ENCODE data around the gene CARD11.

The CARD11 gene

DNA sequence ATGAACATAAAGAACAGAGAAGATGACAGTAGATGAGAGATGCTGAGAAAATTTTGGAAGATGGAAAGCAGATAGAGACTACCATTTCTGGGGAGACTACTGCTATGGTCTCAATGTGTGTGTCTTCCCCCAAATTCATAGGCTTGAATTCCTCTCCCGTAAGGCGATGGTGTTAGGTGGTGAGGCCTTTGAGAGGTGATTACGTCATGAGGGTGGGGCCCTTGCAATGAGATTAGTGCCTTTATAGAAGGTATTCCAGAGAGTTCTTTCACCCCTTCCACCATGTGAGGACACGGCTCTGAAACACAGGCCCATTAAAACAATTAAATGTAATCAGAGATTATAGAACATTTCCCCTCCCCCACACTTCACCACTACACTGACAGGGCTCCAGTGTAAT, 23.9 kb downstream of the CARD11 start:
- peak overlapping the region; percentile 11 for H3K27ac Mint-ChIP-seq
- H3K36me3 Mint-ChIP-seq (ENCODE audit: low read depth) = peaks cover 76% of the 10 kb centered on the region
- no peak overlapping the region for H3K4me3 Mint-ChIP-seq
- peaks cover 23% of the 10 kb centered on the region for H3K4me1 Mint-ChIP-seq (ENCODE audit: low read depth)
- H3K9me3 Mint-ChIP-seq = peaks cover 18% of the 10 kb centered on the region
- H3K27me3 Mint-ChIP-seq = no peaks in the 10 kb centered on the region

- H3K27me3 Mint-ChIP-seq = no peaks in the 10 kb centered on the region
- peaks cover 43% of the 10 kb centered on the region for H3K4me1 Mint-ChIP-seq (ENCODE audit: low read depth)
- H3K27ac Mint-ChIP-seq = peak overlapping the region; percentile 65
- H3K4me3 Mint-ChIP-seq = no peak overlapping the region
- H3K9me3 Mint-ChIP-seq = no peaks in the 10 kb centered on the region
- H3K36me3 Mint-ChIP-seq (ENCODE audit: low read depth) = peaks cover 51% of the 10 kb centered on the region
Measured at GRCh38 chr7:3013975-3014792, 29.5 kb downstream of the CARD11 start.

GRCh38 chr7:3011211-3011852, 32.3 kb downstream of the CARD11 start:
- no peak overlapping the region for H3K4me3 Mint-ChIP-seq
- H3K36me3 Mint-ChIP-seq (ENCODE audit: low read depth) = peaks cover 59% of the 10 kb centered on the region
- peaks cover 66% of the 10 kb centered on the region for H3K4me1 Mint-ChIP-seq (ENCODE audit: low read depth)
- no peaks in the 10 kb centered on the region for H3K9me3 Mint-ChIP-seq
- no peaks in the 10 kb centered on the region for H3K27me3 Mint-ChIP-seq
- peak overlapping the region; percentile 72 for H3K27ac Mint-ChIP-seq

GRCh38 chr7:3010161-3010560, 33.5 kb downstream of the CARD11 start:
- Mint-ChIP-seq H3K36me3 (ENCODE audit: low read depth) (peaks cover 54% of the 10 kb centered on the region), H3K4me3 (peak overlapping the region; percentile 15)

GRCh38 chr7:3009086-3009485, 34.6 kb downstream of the CARD11 start:
- H3K4me3 Mint-ChIP-seq = no peak overlapping the region
- H3K27me3 Mint-ChIP-seq = no peaks in the 10 kb centered on the region

More at GRCh38 chr7:3010161-3010560, 33.5 kb downstream of the CARD11 start:
- H3K27me3 Mint-ChIP-seq = no peaks in the 10 kb centered on the region
- peak overlapping the region; percentile 72 for H3K27ac Mint-ChIP-seq
- H3K4me1 Mint-ChIP-seq (ENCODE audit: low read depth) = peaks cover 71% of the 10 kb centered on the region
- H3K9me3 Mint-ChIP-seq = no peaks in the 10 kb centered on the region

GRCh38 chr7:3008386-3008785, 35.3 kb downstream of the CARD11 start:
- peak overlapping the region; percentile 62 for H3K27ac Mint-ChIP-seq
- H3K4me3 Mint-ChIP-seq = no peak overlapping the region

More at GRCh38 chr7:3009086-3009485, 34.6 kb downstream of the CARD11 start:
- Mint-ChIP-seq H3K27ac (no peak overlapping the region), H3K4me1 (ENCODE audit: low read depth) (peaks cover 64% of the 10 kb centered on the region), H3K9me3 (no peaks in the 10 kb centered on the region), H3K36me3 (ENCODE audit: low read depth) (peaks cover 45% of the 10 kb centered on the region)

DNA sequence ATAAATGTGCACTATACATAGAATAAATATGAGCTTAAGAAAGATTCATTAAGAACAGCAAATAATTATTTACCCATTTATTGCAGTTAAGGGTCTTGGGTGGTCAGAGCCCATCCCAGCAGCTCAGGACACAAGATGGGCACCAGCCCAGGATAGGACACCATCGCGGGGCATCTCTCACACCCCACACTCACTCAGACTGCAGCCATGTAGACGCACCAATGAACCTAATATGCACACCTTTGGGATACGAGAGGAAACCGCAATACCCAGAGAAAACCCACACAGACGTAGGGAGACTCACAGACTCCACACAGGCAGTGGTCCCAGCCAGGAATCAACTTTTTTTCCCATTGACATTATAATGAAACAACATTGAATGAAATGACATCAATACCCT, 36.0 kb downstream of the CARD11 start:
- Mint-ChIP-seq H3K4me3 (no peak overlapping the region), H3K4me1 (ENCODE audit: low read depth) (peaks cover 60% of the 10 kb centered on the region)

More at GRCh38 chr7:3008386-3008785, 35.3 kb downstream of the CARD11 start:
- H3K9me3 Mint-ChIP-seq = no peaks in the 10 kb centered on the region
- H3K4me1 Mint-ChIP-seq (ENCODE audit: low read depth) = peaks cover 60% of the 10 kb centered on the region
- H3K36me3 Mint-ChIP-seq (ENCODE audit: low read depth) = peaks cover 39% of the 10 kb centered on the region
- no peaks in the 10 kb centered on the region for H3K27me3 Mint-ChIP-seq

DNA sequence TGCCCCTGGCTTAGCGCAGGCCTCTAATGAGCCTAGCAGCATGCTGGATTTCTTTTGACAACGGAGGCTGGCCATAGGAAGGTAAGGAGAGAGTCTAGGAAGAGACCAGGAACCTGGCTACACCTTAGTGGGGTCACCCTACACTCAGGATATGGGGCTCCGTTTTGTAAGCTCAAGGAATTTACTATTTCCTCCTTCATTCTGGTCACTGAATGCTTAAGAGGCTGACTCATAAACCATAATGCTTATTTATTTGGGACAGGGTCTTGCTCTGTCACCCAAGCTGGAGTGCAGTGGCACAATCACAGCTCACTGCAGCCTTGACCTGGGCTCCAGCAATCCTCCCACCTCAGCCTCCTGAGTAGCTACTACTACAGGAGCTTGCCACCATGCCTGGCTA, 38.4 kb downstream of the CARD11 start:
- peaks cover 38% of the 10 kb centered on the region for H3K4me1 Mint-ChIP-seq (ENCODE audit: low read depth)
- no peak overlapping the region for H3K27ac Mint-ChIP-seq
- no peak overlapping the region for H3K4me3 Mint-ChIP-seq
- peaks cover 42% of the 10 kb centered on the region for H3K36me3 Mint-ChIP-seq (ENCODE audit: low read depth)
- no peaks in the 10 kb centered on the region for H3K9me3 Mint-ChIP-seq
- no peaks in the 10 kb centered on the region for H3K27me3 Mint-ChIP-seq

More for the DNA sequence above, 36.0 kb downstream of the CARD11 start:
- Mint-ChIP-seq H3K27me3 (no peaks in the 10 kb centered on the region), H3K9me3 (no peaks in the 10 kb centered on the region), H3K36me3 (ENCODE audit: low read depth) (peaks cover 34% of the 10 kb centered on the region), H3K27ac (peak overlapping the region; percentile 18)

DNA sequence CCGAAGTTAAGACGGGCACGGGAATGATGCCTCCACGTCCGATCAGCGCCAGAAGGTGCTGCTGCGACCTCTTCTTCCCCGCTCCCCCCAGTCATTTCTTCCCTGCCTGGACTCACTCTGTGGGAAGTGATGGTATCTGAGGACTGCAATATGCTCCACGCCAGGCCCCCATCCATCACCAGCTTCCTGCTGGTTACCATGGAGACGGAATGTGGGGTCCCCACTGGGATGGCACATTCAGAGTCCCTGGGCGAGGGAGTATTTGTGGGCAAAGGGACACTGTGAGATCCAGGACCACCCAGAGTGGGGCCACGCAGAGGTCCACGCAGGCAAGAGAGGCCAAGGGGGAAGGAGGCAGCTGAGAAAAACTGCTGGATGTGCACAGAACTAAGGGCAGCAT, 39.7 kb downstream of the CARD11 start:
- peak overlapping the region; percentile 50 for H3K27ac Mint-ChIP-seq
- H3K4me3 Mint-ChIP-seq = no peak overlapping the region
- H3K9me3 Mint-ChIP-seq = no peaks in the 10 kb centered on the region
- peaks cover 32% of the 10 kb centered on the region for H3K4me1 Mint-ChIP-seq (ENCODE audit: low read depth)
- H3K36me3 Mint-ChIP-seq (ENCODE audit: low read depth) = peaks cover 42% of the 10 kb centered on the region
- H3K27me3 Mint-ChIP-seq = no peaks in the 10 kb centered on the region

DNA sequence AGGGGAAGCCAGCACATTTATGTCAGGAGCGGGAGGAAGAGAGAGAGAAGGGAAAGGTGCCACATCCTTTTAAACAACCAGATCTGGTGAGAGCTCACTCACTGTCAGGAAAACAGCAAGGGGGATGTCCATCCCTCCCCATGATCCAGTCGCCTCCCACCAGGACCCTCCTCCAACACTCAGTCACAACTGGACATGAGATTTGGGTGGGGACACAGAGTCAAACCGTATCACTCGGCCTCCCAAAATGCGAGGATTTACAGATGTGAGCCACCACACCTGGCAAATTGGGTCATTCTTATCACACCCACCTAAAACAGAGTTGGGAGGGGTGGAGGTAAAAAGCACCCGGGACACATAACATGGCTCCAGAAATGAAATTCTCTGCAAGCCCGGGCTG, 41.0 kb downstream of the CARD11 start:
- Mint-ChIP-seq H3K4me1 (ENCODE audit: low read depth) (peaks cover 21% of the 10 kb centered on the region), H3K36me3 (ENCODE audit: low read depth) (peaks cover 35% of the 10 kb centered on the region), H3K9me3 (no peaks in the 10 kb centered on the region), H3K27ac (peak overlapping the region; percentile 21), H3K4me3 (no peak overlapping the region), H3K27me3 (no peaks in the 10 kb centered on the region)

- no peak overlapping the region for H3K4me3 Mint-ChIP-seq
- H3K36me3 Mint-ChIP-seq (ENCODE audit: low read depth) = peaks cover 40% of the 10 kb centered on the region
- no peak overlapping the region for H3K27ac Mint-ChIP-seq
- H3K4me1 Mint-ChIP-seq (ENCODE audit: low read depth) = peaks cover 7% of the 10 kb centered on the region
- H3K27me3 Mint-ChIP-seq = no peaks in the 10 kb centered on the region
- H3K9me3 Mint-ChIP-seq = peaks cover 4% of the 10 kb centered on the region
Measured at GRCh38 chr7:3000566-3000965, 43.1 kb downstream of the CARD11 start.

DNA sequence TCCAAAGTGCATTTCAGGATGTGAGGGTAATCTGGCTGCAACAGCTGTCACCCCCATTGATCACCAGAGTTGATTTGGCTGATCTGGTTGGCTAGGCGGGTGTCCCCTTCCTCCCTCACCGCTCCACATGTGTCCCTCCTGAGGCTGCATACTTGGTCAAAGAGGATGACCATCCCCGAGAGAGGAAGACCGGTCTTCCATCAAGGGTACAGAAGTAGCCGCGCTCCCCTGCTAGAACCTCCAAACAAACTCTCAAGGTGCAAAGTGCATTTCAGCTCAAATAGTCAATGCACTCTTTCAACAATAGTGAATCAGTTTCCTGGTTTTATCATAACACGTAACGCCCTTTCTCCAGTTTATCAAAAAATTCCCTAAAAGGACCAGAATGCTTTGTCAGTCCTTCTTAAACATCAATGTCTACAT, 44.6 kb downstream of the CARD11 start:
- no peaks in the 10 kb centered on the region for H3K27me3 Mint-ChIP-seq
- no peak overlapping the region for H3K4me3 Mint-ChIP-seq
- no peak overlapping the region for H3K27ac Mint-ChIP-seq
- peaks cover 7% of the 10 kb centered on the region for H3K4me1 Mint-ChIP-seq (ENCODE audit: low read depth)
- H3K9me3 Mint-ChIP-seq = peaks cover 13% of the 10 kb centered on the region
- H3K36me3 Mint-ChIP-seq (ENCODE audit: low read depth) = peaks cover 55% of the 10 kb centered on the region

GRCh38 chr7:2997014-2997413, 46.7 kb downstream of the CARD11 start:
- Mint-ChIP-seq H3K27me3 (no peaks in the 10 kb centered on the region), H3K4me3 (no peak overlapping the region), H3K27ac (peak overlapping the region; percentile 26), H3K9me3 (peaks cover 16% of the 10 kb centered on the region), H3K4me1 (ENCODE audit: low read depth) (peaks cover 7% of the 10 kb centered on the region), H3K36me3 (ENCODE audit: low read depth) (peaks cover 72% of the 10 kb centered on the region)

GRCh38 chr7:2996141-2996540, 47.5 kb downstream of the CARD11 start:
- Mint-ChIP-seq H3K27ac (no peak overlapping the region), H3K4me1 (ENCODE audit: low read depth) (peaks cover 7% of the 10 kb centered on the region), H3K4me3 (no peak overlapping the region), H3K27me3 (no peaks in the 10 kb centered on the region), H3K9me3 (peaks cover 17% of the 10 kb centered on the region), H3K36me3 (ENCODE audit: low read depth) (peaks cover 74% of the 10 kb centered on the region)

DNA sequence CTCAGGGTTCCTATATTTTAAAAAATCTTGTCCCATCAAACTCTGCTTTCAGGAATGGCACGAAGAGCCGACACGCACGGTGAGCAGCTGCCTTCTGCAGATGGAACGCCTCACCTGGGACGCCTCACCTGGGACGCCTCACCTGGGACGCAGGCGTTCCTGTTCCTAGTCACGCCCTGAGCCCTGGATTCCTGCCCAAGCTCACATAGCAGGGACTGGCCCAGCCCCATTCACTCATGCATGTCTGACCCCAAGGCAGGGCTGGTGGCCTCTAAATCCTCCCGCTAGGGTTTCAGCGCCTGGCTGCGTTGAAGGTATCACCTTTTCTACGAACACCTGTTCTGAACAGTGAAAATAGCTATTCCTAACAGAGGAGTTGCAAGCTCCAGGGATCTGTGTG, 49.8 kb downstream of the CARD11 start:
- Mint-ChIP-seq H3K9me3 (peaks cover 23% of the 10 kb centered on the region), H3K4me1 (ENCODE audit: low read depth) (peaks cover 5% of the 10 kb centered on the region), H3K4me3 (no peak overlapping the region), H3K36me3 (ENCODE audit: low read depth) (peaks cover 76% of the 10 kb centered on the region), H3K27me3 (no peaks in the 10 kb centered on the region), H3K27ac (no peak overlapping the region)
